LNCAP (cell line): ENCODE data around the gene MAGED1.

Experiments used
- CTCF ChIP-seq: fragments of 450-650 bp; IDR thresholded peaks from 2 replicates; pipeline ENCODE4 v1.5.1; 2017; ENCODE audit warnings: mild to moderate bottlenecking

Gene MAGED1

GRCh38 chrX:51899741-51900140 lies 6.3 kb downstream of the MAGED1 start:
- no peak for TF ChIP-seq CTCF

GRCh38 chrX:51902510-51903050 lies 9.2 kb downstream of the MAGED1 start:
- TF ChIP-seq CTCF: no peak

GRCh38 chrX:51905711-51906110 lies 12.3 kb downstream of the MAGED1 start:
- TF ChIP-seq CTCF: no peak

- TF ChIP-seq CTCF: no peak
Measured at GRCh38 chrX:51917604-51918003, 24.2 kb downstream of the MAGED1 start.

- TF ChIP-seq CTCF: no peak
Measured at GRCh38 chrX:51922561-51922960, 29.1 kb downstream of the MAGED1 start.

- TF ChIP-seq CTCF: no peak
Measured at GRCh38 chrX:51931566-51932150, 38.2 kb downstream of the MAGED1 start.
